Erythroblast (primary cell): ENCODE results near the gene NDST1.
A peak's percentile ranks its signal among the peaks of the same experiment; 100 is the strongest.

ENCODE experiments used
- DNase-seq, 2 experiments: peaks; one replicate each; lab custom pipeline; 2025; lab: John Stamatoyannopoulos, UW
- GATA1 ChIP-seq: IDR thresholded peaks from 2 replicates; pipeline ENCODE4 v1.6.1; 2011; ENCODE audit warnings: low read depth, mild to moderate bottlenecking, control low read depth, low read length, moderate library complexity
- POLR2A ChIP-seq: IDR thresholded peaks from 2 replicates; pipeline ENCODE4 v1.6.1; 2011; ENCODE audit warnings: mild to moderate bottlenecking, low read length

Gene NDST1

GRCh38 chr5:150527808-150528207 lies 19.9 kb downstream of the NDST1 start:
- DNase-seq = no peak
- TF ChIP-seq GATA1 (no peak), POLR2A (no peak)

GRCh38 chr5:150528924-150529546 lies 21.1 kb downstream of the NDST1 start:
- TF ChIP-seq POLR2A (no peak), GATA1 (no peak)
- no peak for DNase-seq

- no peak for TF ChIP-seq GATA1
- TF ChIP-seq POLR2A = no peak
- DNase-seq = no peak
These were observed 21.6 kb downstream of the NDST1 start for GRCh38 chr5:150529555-150529954.

- no peak for TF ChIP-seq POLR2A
- no peak for TF ChIP-seq GATA1
- no peak for DNase-seq
These were observed 22.5 kb downstream of the NDST1 start for GRCh38 chr5:150530423-150530822.

- no peak for TF ChIP-seq POLR2A
- TF ChIP-seq GATA1 = no peak
- peak in 1 of 2 experiments; percentile 8 for DNase-seq
These were observed 23.1 kb downstream of the NDST1 start for GRCh38 chr5:150530951-150531588.

GRCh38 chr5:150531686-150532085 lies 23.8 kb downstream of the NDST1 start:
- no peak for DNase-seq

GRCh38 chr5:150532151-150532550 lies 24.2 kb downstream of the NDST1 start:
- DNase-seq = no peak
- TF ChIP-seq GATA1 (no peak), POLR2A (no peak)

More at GRCh38 chr5:150531686-150532085, 23.8 kb downstream of the NDST1 start:
- TF ChIP-seq GATA1 (no peak), POLR2A (no peak)

GRCh38 chr5:150532996-150533395 lies 25.1 kb downstream of the NDST1 start:
- TF ChIP-seq GATA1 (no peak), POLR2A (no peak)
- peak; percentile 20 to 28 for DNase-seq

- no peak for TF ChIP-seq GATA1
- TF ChIP-seq POLR2A = no peak
These were observed 26.9 kb downstream of the NDST1 start for GRCh38 chr5:150534811-150535210.

GRCh38 chr5:150535611-150536010 lies 27.7 kb downstream of the NDST1 start:
- TF ChIP-seq POLR2A (no peak), GATA1 (no peak)
- DNase-seq = no peak

More at GRCh38 chr5:150534811-150535210, 26.9 kb downstream of the NDST1 start:
- DNase-seq = no peak

- peak; percentile 10 to 12 for DNase-seq
These were observed 30.3 kb downstream of the NDST1 start for GRCh38 chr5:150538007-150538917.

GRCh38 chr5:150539206-150539605 lies 31.3 kb downstream of the NDST1 start:
- TF ChIP-seq POLR2A (no peak), GATA1 (no peak)
- DNase-seq = no peak

More at GRCh38 chr5:150538007-150538917, 30.3 kb downstream of the NDST1 start:
- TF ChIP-seq GATA1 (no peak), POLR2A (no peak)

GRCh38 chr5:150540042-150540441 lies 32.1 kb downstream of the NDST1 start:
- DNase-seq = no peak
- TF ChIP-seq GATA1 (no peak), POLR2A (no peak)
